A549 (cell line): Measurements from ENCODE around the gene IFI6. TPM values are rescaled to one million over a fixed set of nuclear protein-coding genes. Genes with fewer than 3 reads are reported as not detected.
"Not testable (repeated sequence)": the region's sequence is repeated elsewhere in the genome, so short reads cannot be mapped to it uniquely, and the experiment has no call there.

Experiments
- ATAC-seq, 2 experiments: fragments of 200-7000 bp in 1 of 2; fragments of >200 bp in 1 of 2; cut with Nextera tagmentation in 1 of 2; cut with Tn5 transposase in 1 of 2; 3 replicates each; pipeline versions ENCODE4 v1.8.0 to v1.9.1; 2018 to 2020; ENCODE audit warnings: mild to moderate bottlenecking in 1 of 2, moderate library complexity in 1 of 2
- CTCF ChIA-PET: fragments of 300-600 bp; sonication (Branson Sonifier 250); formaldehyde crosslinking; extraction: SDS; loops from one replicate; lab custom pipeline; 2021; ENCODE audit warnings: antibody characterized with exemption, inconsistent platforms; lab: Yijun Ruan, JAX
- POLR2A ChIA-PET: fragments of 350-600 bp; formaldehyde crosslinking; extraction: SDS; loops from one replicate; lab custom pipeline; 2021; ENCODE audit warnings: antibody characterized with exemption, inconsistent platforms; lab: Yijun Ruan, JAX
- DNase-seq, 2 experiments: peaks; one replicate each; pipeline versions ENCODE4 v3.0.0 to v3.0.0-alpha.2; 2011 to 2016; ENCODE audit warnings: low read depth in 1 of 2, low spot score in 1 of 2
- FAIRE-seq: peaks from 2 replicates; lab custom pipeline; 2011; peaks lifted over from hg19 to GRCh38; lab: Jason Lieb, UNC
- H3K27ac ChIP-seq, 2 experiments: fragments of >200 bp; sonication (Bioruptor Twin); formaldehyde crosslinking; 3 replicates each; pipeline ENCODE4 v1.5.1; 2016 to 2017
- H3K4me1 ChIP-seq: fragments of >200 bp; sonication (Bioruptor Twin); formaldehyde crosslinking; 3 replicates; pipeline ENCODE4 v1.6.1; 2016
- H3K4me2 ChIP-seq: fragments of >200 bp; sonication (Bioruptor Twin); formaldehyde crosslinking; 3 replicates; pipeline ENCODE4 v1.6.1; 2016
- H3K4me3 ChIP-seq: fragments of >200 bp; sonication (Bioruptor Twin); formaldehyde crosslinking; 3 replicates; pipeline ENCODE4 v1.5.1; 2016
- H3K9me3 ChIP-seq: fragments of >200 bp; sonication (Bioruptor Twin); formaldehyde crosslinking; 3 replicates; pipeline ENCODE4 v1.6.1; 2016
- BHLHE40 ChIP-seq: IDR thresholded peaks from 2 replicates; pipeline ENCODE4 v1.6.1; 2012; ENCODE audit warnings: low read depth, low read length, inconsistent platforms
- CHD2 ChIP-seq: fragments of 150-350 bp; IDR thresholded peaks from 2 replicates; pipeline ENCODE4 v1.6.1; 2014; ENCODE audit warnings: low read length; ENCODE audit not compliant: partially characterized antibody
- EHF ChIP-seq: fragments of 250-450 bp; sonication (Bioruptor Pico); IDR thresholded peaks from 2 replicates; pipeline ENCODE4 v1.5.0; 2020; ENCODE audit warnings: mild to moderate bottlenecking
- ELK1 ChIP-seq: fragments of 150-350 bp; IDR thresholded peaks from 2 replicates; pipeline ENCODE4 v1.6.1; 2014; ENCODE audit warnings: low read depth, mild to moderate bottlenecking, low read length
- ESRRA ChIP-seq: fragments of 150-350 bp; IDR thresholded peaks from 2 replicates; pipeline ENCODE4 v1.6.1; 2014; ENCODE audit warnings: mild to moderate bottlenecking, low read length, borderline replicate concordance
- FOSB ChIP-seq: fragments of 250-450 bp; sonication (Bioruptor Pico); IDR thresholded peaks from 2 replicates; pipeline ENCODE4 v1.5.0; 2020; ENCODE audit warnings: mild to moderate bottlenecking, moderate library complexity
- FOSL2 ChIP-seq, 2 experiments: fragments of 450-650 bp in 1 of 2; fragments of >200 bp in 1 of 2; sonication (Bioruptor Twin) in 1 of 2; formaldehyde crosslinking; IDR thresholded peaks; 2 replicates each; pipeline versions ENCODE4 v1.5.0 to v1.6.1; 2016 to 2020; ENCODE audit warnings: mild to moderate bottlenecking in 1 of 2, moderate library complexity in 1 of 2
- FOXS1 ChIP-seq: fragments of 250-450 bp; sonication (Bioruptor Pico); IDR thresholded peaks from 2 replicates; pipeline ENCODE4 v1.5.0; 2020; ENCODE audit warnings: mild to moderate bottlenecking, moderate library complexity
- HDAC2 ChIP-seq: fragments of 200-600 bp; sonication (generic); IDR thresholded peaks from 2 replicates; pipeline ENCODE4 v1.6.1; 2016
- HOXB13 ChIP-seq: fragments of 250-450 bp; sonication (Bioruptor Pico); IDR thresholded peaks from 2 replicates; pipeline ENCODE4 v1.5.0; 2020; ENCODE audit warnings: low read depth, mild to moderate bottlenecking, moderate library complexity
- JUN ChIP-seq, 2 experiments: fragments of >200 bp; sonication (Bioruptor Twin); formaldehyde crosslinking; IDR thresholded peaks; 2 replicates in 1 of 2; 3 replicates in 1 of 2; pipeline ENCODE4 v1.6.1; 2016 to 2017
- KDM1A ChIP-seq: fragments of 200-600 bp; sonication (generic); IDR thresholded peaks from 2 replicates; pipeline ENCODE4 v1.6.1; 2016; ENCODE audit warnings: low read depth, mild to moderate bottlenecking
- NR3C1 ChIP-seq: fragments of >200 bp; sonication (Bioruptor Twin); formaldehyde crosslinking; IDR thresholded peaks from 3 replicates; pipeline ENCODE4 v1.6.1; 2017
- PBX3 ChIP-seq: IDR thresholded peaks from 2 replicates; pipeline ENCODE4 v1.6.1; 2012
- PHF8 ChIP-seq: fragments of 200-600 bp; sonication (generic); IDR thresholded peaks from 2 replicates; pipeline ENCODE4 v1.6.1; 2016; ENCODE audit warnings: low read depth, mild to moderate bottlenecking, antibody characterized with exemption, moderate library complexity, borderline replicate concordance
- POLR2AphosphoS2 ChIP-seq: conservative IDR thresholded peaks from 2 replicates; pipeline ENCODE4 v1.6.1; 2012; ENCODE audit warnings: low read length, improper control_type of control experiment, inconsistent platforms
- RARB ChIP-seq: fragments of 250-450 bp; sonication (Bioruptor Pico); IDR thresholded peaks from 2 replicates; pipeline ENCODE4 v1.8.0; 2021; ENCODE audit warnings: mild to moderate bottlenecking, moderate library complexity
- REST ChIP-seq: fragments of 200-600 bp; sonication (generic); IDR thresholded peaks from 2 replicates; pipeline ENCODE4 v1.6.1; 2016; ENCODE audit warnings: antibody characterized with exemption, mild to moderate bottlenecking, moderate library complexity
- ZFP36 ChIP-seq: fragments of 450-650 bp; IDR thresholded peaks from 2 replicates; pipeline ENCODE4 v1.6.1; 2014; ENCODE audit warnings: borderline replicate concordance; ENCODE audit not compliant: partially characterized antibody
- WGBS: methylation state at CpG from one replicate; pipeline ENCODE4 v1.1.6; 2017; ENCODE audit errors: missing lambda C conversion rate; 5-methylcytosine and 5-hydroxymethylcytosine counted together
- polyA plus RNA-seq, 4 experiments: library from polyadenylated mRNA; depleted of rRNA in 3 of 4; stranded (reverse); fragments of >200 nt; fragmentation: RNase III in 1 of 4; extraction: RNeasy Plus Mini Kit Qiagen cat#74134 plus additional on column Dnase treatment in 1 of 4; gene quantifications; 2 replicates in 3 of 4; 3 replicates in 1 of 4; pipeline ENCODE4 v1.2.3, GENCODE V29; 2011 to 2017

The IFI6 gene
- polyA plus RNA-seq, 2 of the 4 experiments (the other 2 are of a cell fraction): 6.3 to 8.8 TPM

- ATAC-seq, H3K4me3 ChIP-seq, FAIRE-seq, H3K4me2 ChIP-seq, POLR2A ChIA-PET, DNase-seq, H3K4me1 ChIP-seq, H3K27ac ChIP-seq: not testable (repeated sequence)
- CTCF ChIA-PET: interaction anchor here (0.6 to 1.2 kb wide), 3 partner anchors 9 to 12 kb away, joined by 3 read pairs; no protein-coding TSS in a partner anchor
- WGBS: 100% methylated on average over 2 of the region's 2 CpGs
- peaks cover 23% of the 10 kb centered on the region for H3K9me3 ChIP-seq
- peak; percentile 73 for TF ChIP-seq ZFP36
These were observed 8.3 kb upstream of the IFI6 start for GRCh38 chr1:27680225-27680791.

- TF ChIP-seq ESRRA (no peak), PBX3 (no peak), FOXS1 (CRISPR knock-in tag) (no peak), POLR2AphosphoS2 (no peak), FOSL2 (IDR thresholded peaks at IDR 0.05) (no peak), FOSL2 (CRISPR knock-in tag; IDR thresholded peaks at IDR 0.05) (no peak), HOXB13 (no peak), RARB (CRISPR knock-in tag) (no peak), JUN (IDR thresholded peaks at IDR 0.05) (no peak), FOSB (CRISPR knock-in tag) (no peak), NR3C1 (no peak), BHLHE40 (no peak), PHF8 (no peak), EHF (CRISPR knock-in tag) (no peak), REST (no peak), CHD2 (no peak), ELK1 (no peak), KDM1A (no peak), HDAC2 (no peak)
- ATAC-seq: no peak
- Histone ChIP-seq H3K9me3 (peaks cover 23% of the 10 kb centered on the region), H3K4me2 (no peak overlapping the region), H3K4me1 (no peaks in the 10 kb centered on the region), H3K4me3 (no peak overlapping the region), H3K27ac (no peak overlapping the region)
- POLR2A ChIA-PET: no interaction called here
- no peak for FAIRE-seq
- CTCF ChIA-PET: interaction anchor here (0.7 to 1.9 kb wide), 2 partner anchors 9 to 72 kb away, joined by 3 to 9 read pairs; no protein-coding TSS in a partner anchor
- DNase-seq: no peak
These were observed 6.8 kb upstream of the IFI6 start for GRCh38 chr1:27678747-27679146.
